GM21526 (cell line): ENCODE data around the gene NAALADL2.

ENCODE experiments used
- ATAC-seq: cut with Tn5 transposase; IDR thresholded peaks from one replicate; pipeline ENCODE4 v1.9.1; 2021; ENCODE audit warnings: moderate library complexity; ENCODE audit not compliant: unreplicated experiment, low FRiP score

Gene NAALADL2

DNA sequence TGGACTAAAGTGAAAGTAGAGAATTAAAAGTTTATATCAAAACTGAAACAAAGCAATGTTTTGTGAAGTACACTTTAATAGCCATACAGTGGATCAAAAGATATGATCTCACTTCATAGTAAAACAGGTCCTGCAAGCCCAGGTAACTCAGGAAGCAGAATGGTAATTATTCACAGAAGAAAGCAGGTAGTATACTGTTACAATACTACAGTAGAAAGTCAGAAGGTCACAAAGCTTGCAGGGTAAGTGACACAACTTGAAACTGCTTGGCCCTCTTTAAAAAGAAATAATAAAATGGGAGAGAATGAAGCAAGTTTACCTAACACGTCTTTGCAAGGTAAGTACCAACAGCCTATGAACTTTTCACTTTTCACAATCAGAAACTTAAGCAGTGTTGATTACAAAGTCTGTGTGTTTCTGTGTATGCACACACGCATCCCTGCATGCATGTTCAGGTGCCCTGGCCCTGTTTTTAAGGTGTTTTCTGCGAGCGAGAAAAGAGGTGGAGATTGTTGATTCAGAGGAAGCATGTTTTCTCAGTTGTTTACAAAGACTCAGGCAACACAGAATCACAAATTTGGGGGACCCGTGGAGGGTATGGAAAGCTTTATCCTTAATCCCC, at the start of gene NAALADL2:
TSS of gene NAALADL2 (plus strand) at position 221 of the 622 bp plus-strand sequence.
- ATAC-seq = no peak

DNA sequence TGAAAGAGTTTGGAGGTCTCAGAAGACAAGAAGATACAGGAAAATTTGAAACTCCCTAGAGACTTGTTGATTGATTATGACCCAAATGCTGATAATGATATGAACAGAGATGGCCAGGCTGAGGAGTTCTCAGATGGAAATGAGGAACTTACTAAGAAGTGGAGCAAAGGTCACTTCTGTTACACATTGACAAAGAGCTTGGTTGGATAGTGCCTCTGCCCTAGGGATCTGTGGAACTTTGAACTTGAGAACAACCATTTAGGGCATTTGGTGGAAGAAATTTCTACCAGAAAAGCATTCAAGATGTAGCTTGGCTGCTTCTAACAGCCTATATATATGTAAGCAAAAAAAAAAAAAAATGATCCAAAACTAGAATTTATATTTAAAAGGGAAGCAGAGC, 48.9 kb upstream of the NAALADL2 start:
- no peak for ATAC-seq

DNA sequence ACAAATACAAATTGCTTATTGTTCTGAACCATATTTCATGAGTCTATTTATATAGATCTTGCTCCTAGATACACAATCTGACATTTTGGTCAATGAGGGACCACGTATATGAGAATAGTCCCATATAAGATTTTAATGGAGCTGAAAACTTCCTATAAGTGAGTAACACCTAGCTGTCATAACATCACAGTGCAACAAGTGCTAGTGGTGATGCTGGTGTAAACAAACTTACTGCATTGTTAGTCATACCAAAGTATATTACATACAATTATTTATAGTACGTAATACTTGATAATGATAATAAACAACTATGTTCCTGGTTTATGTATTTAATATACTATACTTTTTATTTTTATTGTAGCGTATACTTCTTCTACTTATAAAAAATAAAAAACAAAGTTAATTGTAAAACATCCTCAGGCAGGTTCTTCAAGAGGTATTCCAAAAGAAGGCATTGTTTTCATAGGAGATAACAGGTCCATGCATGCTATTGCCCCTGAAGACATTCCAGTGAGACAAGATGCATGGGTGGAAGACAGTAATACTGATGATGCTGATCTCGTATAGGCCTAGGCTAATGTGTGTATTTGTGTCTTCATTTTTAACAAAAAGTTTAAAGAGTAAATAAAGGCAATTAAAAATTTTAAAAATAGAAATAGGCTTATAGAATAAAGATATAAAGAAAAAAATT, 46.8 kb upstream of the NAALADL2 start:
- no peak for ATAC-seq

DNA sequence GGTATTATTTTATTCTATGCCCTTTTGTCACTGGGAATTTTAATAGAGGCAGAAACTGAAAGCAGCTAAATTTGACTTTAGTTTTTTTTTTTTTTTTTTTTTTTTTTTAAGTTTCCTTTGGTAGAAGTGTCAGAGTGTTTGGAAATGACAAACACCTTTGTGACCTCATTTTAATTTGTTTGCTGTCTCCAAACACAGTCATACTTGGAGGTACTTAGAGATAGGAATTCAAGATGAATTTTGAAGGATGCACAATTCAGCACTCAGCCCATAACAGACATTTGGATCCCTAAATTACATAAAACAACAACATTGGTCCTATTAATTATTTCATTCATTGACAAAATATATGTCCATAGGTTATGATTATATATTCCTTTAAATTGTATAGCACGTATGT, 43.4 kb upstream of the NAALADL2 start:
- no peak for ATAC-seq

DNA sequence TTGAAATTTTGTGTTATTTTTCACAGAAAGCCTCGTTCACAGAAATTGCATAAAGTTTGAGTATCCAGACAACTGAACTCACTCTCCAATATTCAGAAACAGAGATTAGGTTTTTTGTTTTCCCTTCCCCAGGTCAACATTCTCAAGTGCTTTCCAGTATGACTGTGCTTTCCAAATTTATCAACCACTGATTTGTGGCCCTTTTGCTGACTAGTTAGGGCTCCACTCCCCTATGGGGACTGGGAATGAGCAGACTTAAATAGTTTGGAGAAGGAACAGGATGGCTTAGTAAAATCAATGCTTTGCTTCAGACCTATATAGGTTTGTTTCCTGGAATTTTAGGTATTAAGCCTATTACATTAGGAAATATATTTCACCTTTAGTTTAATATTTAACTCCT, 38.2 kb upstream of the NAALADL2 start:
- no peak for ATAC-seq

DNA sequence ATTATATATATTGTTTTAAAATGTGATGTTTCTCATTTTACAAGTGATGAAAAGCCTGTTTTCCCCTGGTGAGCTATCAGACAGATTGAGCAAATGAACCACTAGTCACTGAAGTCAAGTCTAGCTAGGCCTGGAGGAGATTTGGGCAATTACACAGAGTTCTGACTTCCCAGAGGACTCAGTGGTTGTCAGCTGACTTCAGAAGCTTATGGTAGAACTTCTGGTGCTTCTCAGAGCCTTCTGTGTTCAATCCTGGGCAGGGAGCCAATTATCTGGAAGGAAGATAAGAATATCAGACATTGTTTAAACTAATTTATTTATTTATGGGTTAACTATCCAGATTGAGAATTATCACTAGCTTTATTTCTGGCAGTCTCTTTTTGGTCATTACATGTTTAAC, 37.7 kb upstream of the NAALADL2 start:
- no peak for ATAC-seq

DNA sequence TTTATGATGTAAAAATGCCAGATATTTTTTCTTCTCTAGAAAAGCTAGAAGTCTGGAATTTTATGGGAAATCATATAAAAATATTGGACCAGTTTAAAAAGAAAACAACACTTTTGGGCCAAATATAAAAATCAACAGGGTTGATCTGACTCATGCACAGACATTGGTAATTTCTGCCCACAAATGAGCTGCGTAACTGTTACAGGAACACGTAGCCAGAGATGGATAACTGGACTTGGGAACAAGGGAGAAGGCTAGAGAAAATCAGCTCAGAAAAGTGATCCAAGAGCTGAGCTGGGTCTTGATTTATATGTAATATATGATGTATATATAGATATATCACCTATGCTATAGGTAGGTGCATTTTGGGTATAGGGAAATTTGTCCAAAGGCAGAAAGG, 36.8 kb upstream of the NAALADL2 start:
- ATAC-seq = no peak

DNA sequence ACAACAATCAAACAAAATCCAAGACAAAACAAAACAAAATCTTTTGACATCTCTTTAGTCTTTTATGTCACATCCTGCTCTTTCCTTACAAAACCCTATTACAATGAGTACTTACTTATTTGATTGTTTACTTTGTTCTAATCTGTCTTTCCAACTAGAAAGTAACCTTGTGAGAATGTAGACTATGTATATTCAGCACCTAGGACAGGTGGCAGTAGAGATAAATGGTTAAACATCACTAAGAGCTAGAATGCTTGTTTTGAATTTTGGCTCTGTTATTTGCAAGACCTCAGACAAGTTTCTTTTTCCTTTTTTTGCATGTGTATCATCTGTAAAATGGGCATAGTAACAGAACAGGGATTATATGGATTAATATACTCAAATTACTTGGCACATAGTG, 33.1 kb upstream of the NAALADL2 start:
- ATAC-seq = no peak

DNA sequence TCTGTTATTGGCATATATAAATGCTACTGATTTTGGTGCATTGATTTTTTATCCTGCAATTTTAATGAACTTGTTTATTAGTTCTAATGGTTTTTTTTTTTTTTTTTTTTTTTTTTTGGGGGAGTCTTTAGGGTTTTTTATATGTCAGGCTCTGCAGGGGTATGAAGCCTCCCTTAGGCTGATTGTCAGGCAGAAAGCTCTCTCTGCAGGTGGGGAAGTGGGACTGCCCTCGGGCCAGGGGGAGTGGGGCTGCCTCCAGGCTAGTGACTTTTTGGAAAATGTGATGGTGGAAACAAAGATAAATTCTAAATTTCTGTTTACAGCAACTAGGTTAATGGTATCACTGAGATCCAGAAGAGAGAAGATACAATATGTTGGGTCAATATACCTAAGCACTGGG, 14.4 kb upstream of the NAALADL2 start:
- no peak for ATAC-seq

DNA sequence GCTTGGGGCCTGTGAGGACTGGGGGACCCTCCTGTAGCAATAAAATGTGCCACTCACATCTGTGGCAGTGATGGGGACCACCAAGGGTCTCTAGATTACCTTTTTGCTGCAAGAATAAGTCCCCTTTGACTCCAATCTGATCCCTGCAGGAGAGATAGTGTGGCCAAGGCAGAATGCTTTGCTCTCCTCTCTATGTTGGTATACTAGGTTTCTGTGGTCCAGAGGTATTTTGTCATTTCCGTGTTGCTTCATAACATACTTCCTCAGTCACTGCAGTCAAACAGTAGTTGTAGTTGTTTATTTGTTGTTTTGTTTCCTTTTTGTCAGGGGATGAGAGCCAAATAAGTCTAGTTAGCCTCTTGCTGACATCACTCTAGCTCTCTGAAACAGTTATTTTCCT, 13.1 kb upstream of the NAALADL2 start:
- no peak for ATAC-seq

DNA sequence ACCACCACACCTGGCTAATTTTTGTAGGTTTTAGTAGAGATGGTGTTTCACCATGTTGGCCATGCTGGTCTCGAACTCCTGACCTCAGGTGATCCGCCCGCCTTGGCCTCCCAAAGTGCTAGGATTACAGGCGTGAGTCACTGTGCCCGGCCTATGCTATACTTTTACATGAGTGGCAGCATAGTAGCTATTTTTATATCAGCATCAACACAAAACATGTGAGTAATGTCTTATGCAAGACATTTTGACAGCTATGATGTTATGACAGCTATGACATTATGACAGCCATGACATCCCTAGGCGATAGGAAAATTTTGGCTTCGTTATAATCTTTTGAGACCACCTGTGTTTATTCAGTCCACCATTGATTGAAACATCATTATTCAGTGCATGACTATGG, 4.1 kb upstream of the NAALADL2 start:
- no peak for ATAC-seq

DNA sequence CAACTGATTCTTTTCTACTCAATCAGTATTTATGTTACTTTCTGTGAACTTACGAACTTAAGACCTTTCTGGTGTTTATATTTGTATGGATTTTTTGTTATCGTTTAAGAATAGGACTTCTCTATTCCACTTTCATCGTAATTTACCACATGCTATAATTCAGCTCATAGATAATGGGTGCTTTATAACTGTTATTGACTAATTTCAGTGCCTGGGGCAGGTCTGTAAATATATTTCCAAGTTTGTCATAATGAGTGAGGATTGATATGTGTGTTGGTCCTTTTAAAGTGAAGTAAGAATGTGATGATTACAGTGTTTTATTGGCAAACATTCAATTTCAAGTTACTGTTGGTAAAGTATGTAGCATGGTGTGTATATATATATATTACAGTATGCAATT, 1.8 kb upstream of the NAALADL2 start:
- no peak for ATAC-seq

DNA sequence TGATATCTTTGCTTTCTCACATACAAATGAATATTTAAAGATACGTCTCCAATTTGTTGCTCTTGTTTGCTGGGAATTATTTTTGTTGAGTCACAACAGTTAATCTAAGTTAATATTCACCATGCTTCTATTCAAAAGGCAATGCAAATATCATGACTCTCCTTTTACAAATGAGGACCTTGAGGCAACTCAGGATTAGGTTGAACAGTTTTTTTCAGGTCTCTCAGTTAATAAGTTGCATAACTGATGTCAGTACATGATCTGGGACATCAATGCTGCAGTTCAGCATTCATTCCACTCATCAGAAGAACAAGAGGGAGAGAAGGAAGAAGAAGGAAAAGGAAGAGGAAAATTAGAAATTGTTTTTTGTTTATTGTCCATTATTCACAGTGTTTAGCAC, 781 bp upstream of the NAALADL2 start:
- no peak for ATAC-seq

DNA sequence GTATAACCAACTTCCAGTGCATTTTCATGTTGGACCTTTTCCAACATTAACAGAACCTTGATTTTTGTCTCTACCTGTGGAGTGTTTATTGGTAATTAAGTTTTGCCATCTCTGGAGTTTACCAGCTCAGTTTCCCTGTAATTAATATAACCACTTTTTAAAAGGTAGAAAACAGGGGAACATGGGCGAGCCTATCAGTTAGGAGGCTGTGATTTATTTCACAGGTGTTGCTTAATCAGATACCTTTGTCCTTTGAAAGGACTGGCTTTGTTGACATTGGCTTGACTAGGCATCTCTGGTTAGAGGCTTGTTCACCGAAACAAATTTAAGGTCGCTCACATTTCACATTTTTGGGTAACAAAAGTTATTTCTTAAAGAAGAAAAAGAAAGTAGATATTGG, 622 bp downstream of the NAALADL2 start:
- no peak for ATAC-seq

DNA sequence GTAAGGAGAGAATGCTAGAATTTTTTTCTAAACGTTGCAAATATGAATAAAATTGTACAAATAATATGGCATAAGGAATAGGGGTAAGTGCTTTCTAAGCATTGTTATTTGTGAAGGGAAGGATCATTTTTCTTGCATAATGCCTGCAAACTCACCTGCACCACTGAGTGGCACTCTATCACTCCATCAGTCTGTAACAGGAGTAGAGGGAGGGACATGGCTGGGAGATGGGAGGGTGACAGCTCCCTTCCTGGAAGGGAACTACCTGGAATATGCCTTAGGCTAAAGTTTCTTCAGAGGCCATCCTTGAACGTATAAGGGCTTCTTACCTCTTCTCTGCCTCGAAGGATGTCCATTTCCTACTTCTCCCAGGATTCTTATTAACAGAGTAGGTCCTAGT, 3.0 kb downstream of the NAALADL2 start:
- no peak for ATAC-seq

DNA sequence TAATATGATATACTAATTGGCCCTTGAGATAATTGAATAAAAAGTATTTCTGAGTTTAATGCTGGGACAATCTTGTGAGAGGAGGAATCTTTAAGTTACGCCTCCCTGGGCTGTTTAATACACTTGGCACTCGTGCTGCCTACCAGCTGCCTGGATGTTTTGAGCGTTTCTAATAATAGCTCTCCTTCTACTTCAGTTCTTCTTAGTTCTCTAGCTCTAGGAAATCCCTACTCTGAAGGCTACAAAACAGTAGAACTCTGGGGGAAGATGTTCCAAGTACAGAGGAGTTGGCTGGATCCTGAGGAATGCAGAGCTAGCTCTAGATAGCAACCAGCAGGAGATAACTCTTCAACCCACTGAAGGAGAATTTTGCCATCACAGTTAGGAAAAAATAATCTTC, 3.5 kb downstream of the NAALADL2 start:
- no peak for ATAC-seq

DNA sequence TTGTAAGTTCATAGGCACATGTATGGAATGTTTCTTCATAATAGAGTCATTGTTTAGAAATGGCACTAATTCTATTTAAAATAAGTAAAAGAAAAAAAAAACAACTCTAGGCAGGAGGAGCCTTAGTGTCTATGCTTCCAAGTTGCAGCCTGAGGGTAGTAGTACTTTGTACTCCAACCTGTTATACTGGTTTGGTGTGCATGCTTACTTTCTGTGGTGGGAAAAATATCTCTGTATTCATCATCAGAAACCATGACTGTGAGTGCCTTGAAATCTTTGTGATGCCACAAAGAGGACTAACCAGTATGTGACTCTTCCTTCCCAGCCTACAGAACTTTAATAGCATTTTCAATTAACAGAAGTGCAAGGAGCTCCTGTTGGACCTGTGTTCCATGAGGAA, 4.4 kb downstream of the NAALADL2 start:
- ATAC-seq = no peak

DNA sequence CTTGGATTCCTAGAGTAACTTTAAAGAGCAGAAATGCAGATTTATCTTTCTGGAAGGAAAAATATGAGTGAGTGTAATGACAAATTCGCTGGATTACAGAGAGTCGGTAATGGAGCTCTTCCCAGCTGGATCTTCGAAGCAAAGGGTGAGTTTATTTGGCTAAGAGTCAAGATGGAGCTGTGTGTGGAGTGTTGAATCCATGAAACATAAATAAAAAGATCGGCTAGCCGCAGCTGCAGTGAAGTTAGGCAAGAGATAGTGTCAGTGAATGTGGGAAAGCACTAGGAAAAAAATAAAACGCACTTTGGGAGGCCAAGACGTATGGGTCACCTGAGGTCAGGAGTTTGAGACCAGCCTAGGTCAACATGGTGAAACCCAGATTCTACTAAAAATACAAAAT, 10.3 kb downstream of the NAALADL2 start:
- ATAC-seq = no peak

DNA sequence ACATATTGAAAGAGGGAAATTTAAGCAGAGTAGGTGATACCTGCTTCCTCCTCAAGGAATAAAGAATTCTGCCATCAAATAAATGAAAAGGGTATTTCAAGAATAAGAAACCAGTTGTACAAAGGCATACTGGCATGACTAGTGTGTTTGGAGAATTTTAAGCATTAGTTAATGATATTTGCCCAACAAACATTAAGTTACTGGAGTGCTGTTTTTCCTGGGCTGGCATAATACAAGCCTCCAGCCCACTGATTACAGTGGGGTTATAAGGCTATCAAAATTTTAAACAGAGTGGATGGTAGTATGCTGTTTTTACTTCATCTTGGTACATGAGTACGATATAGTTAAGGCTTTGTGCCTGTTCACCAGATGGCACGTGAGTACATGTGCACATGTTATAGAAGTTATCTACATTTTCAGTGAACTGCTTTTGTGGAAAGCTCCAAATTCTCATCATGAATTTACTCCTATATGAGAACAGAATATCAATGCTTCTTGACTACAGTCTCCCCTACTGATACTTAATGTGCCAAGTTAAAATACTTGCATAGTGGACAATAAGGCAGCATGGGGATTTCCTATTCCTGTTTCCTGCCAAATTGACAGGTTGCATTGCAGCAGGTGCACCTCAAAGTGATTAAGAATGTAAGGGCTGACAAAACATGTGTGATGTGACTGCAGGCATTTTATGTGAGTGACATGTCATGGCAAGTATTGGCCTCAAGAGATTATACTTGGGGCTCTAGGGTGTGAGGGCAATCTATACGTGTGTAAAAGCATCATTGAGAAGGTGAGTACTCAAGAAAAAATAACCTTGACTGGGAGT, 14.9 kb downstream of the NAALADL2 start:
- ATAC-seq = no peak

DNA sequence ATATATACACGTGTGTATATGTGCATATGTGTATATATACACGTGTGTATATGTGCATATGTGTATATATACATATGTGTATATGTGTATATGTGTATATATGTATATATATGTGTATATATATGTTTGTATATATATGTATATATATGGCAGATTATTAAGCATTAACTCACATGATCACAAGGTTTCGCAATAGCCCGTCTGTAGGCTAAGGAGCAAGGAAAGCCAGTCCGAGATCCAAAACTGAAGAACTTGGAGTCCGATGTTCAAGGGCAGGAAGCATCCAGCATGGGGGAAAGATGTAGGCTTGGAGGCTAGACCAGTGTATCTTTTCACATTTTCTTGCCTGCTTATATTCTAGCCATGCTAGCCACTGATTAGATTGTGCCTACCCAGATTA, 23.7 kb downstream of the NAALADL2 start:
- ATAC-seq = no peak

DNA sequence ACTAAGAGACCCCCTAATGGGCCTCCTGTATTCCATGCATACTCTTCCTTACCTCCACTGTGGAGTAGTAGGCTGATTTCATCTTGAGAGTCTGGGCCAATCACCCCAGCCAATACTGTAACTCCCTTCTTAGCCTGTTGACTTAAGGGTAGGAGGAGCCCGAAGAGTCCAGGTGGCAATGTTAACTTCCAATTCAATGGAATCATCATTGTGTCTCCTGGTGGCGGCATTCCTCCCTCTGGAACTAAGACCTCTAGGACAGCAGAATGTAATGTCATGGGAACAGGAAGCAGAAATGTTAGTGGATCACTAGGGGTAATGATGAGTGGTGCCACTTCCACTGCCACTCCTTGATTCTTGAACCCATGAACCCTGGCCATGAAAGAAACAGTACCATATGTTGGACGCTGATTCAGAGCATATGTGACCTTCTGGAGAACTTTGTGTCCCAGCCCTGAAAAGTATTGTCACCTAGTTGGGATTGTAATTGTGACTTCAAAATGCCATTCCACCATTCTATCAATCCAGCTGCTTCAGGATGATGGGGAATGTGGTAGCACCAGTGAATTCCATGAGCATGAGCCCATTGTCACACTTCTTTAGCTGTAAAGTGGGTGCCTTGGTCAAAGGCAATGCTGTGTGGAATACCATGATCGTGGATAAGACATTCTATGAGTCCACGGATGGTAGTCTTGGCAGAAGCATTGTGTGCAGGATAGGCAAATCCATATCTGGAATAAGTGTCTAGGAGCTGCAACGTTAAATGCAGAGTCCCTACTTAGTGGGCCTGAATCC, 24.9 kb downstream of the NAALADL2 start:
- no peak for ATAC-seq
